Activated naive CD8-positive, alpha-beta T cell (primary cell): ENCODE data around the gene ATF6.

Source experiments
- H3K27ac Mint-ChIP-seq: one replicate; pipeline ENCODE4 v1.8.0; 2021; ENCODE audit warnings: mixed read lengths
- H3K27me3 Mint-ChIP-seq: one replicate; pipeline ENCODE4 v1.8.0; 2021; ENCODE audit warnings: mixed read lengths
- H3K36me3 Mint-ChIP-seq: one replicate; pipeline ENCODE4 v1.8.0; 2021; ENCODE audit warnings: mixed read lengths
- H3K4me1 Mint-ChIP-seq: one replicate; pipeline ENCODE4 v1.8.0; 2021; ENCODE audit warnings: low read depth, mixed read lengths
- H3K4me3 Mint-ChIP-seq: one replicate; pipeline ENCODE4 v1.8.0; 2021; ENCODE audit warnings: mild to moderate bottlenecking, mixed read lengths
- H3K9me3 Mint-ChIP-seq: one replicate; pipeline ENCODE4 v1.8.0; 2021; ENCODE audit warnings: low read depth, mixed read lengths

ATF6 gene

DNA sequence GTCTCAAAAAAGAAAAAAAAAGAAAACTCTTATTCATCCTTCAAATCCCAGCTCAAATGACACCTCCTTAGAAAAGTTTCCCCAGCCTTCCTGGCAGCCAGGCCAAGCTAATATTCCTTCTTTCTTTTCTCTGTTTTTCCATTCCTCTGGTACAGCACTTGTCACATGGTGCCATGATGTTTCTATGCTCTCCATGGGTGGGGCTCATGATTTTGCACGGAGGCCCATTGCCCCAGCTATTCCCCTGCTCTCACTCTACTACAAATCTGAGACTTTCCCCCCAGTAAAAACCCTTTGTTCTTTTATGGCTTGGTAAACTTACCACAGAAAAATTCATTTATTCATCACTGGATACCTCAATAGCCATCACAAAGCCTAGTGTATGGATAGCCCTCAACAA lies 231.0 kb downstream of the ATF6 start:
- no peak overlapping the region for H3K27ac Mint-ChIP-seq
- no peaks in the 10 kb centered on the region for H3K9me3 Mint-ChIP-seq
- H3K36me3 Mint-ChIP-seq: peaks cover 7% of the 10 kb centered on the region
- no peaks in the 10 kb centered on the region for H3K27me3 Mint-ChIP-seq
- no peaks in the 10 kb centered on the region for H3K4me1 Mint-ChIP-seq
- no peak overlapping the region for H3K4me3 Mint-ChIP-seq

DNA sequence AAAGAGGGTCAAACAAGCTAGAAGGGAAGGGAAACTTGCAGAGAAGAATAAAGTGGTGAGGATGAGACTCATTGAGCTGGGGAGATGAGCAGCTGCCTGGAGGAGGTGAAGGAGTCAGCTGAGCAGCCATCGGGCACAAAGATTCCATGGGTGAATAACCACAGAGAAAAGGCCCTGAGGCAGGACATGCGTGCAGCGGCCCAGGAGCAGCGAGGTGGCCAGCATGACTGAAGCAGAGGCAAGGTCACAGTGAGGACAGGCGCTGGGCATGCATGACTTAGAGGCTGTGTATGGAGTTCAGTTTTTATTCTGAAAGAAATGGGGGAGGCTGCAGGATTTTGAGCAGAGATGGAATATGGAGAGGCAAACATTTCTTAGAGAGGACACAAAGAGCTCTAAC lies 232.7 kb downstream of the ATF6 start:
- H3K4me1 Mint-ChIP-seq: no peaks in the 10 kb centered on the region
- H3K27me3 Mint-ChIP-seq: no peaks in the 10 kb centered on the region
- H3K4me3 Mint-ChIP-seq: no peak overlapping the region
- H3K27ac Mint-ChIP-seq: no peak overlapping the region
- H3K36me3 Mint-ChIP-seq: peaks cover 3% of the 10 kb centered on the region
- H3K9me3 Mint-ChIP-seq: no peaks in the 10 kb centered on the region

DNA sequence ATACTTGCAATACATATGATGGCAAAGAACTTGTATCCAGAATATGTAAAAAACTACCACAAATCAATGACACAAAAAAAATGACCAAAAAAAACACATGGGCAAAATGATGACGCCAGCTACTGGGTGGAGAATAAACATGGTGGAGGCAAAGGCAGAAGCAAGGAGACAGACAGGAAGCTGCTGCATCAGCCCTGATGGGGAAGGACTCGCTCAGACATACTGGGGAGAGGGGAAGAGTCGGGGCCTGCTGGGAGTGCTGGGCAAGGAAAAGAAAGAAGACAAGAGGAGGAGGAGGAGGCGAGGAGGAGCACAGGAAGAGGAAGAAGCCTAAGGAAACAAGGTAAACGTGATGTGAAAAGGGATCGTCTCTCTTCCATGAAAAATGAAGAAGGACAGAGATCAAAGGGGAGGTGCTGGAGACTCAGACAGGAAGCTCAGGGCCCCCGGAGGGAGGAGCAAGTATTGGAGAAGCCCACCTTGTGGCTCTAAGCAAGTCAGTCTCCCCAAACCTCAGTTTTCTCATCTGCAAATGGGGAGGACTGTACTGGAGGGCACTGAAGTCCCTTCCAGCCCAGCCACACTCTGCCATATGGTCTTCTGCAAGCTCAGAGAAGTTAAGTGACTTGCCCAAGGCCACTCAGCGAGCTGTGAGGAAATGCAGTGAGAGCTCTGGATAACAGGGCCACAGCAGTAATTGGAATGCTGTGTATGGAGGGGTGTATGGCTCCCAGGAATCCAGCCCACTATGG lies 233.4 kb downstream of the ATF6 start:
- peaks cover 3% of the 10 kb centered on the region for H3K36me3 Mint-ChIP-seq
- no peak overlapping the region for H3K4me3 Mint-ChIP-seq
- H3K9me3 Mint-ChIP-seq: no peaks in the 10 kb centered on the region
- H3K4me1 Mint-ChIP-seq: no peaks in the 10 kb centered on the region
- H3K27me3 Mint-ChIP-seq: no peaks in the 10 kb centered on the region
- H3K27ac Mint-ChIP-seq: no peak overlapping the region

DNA sequence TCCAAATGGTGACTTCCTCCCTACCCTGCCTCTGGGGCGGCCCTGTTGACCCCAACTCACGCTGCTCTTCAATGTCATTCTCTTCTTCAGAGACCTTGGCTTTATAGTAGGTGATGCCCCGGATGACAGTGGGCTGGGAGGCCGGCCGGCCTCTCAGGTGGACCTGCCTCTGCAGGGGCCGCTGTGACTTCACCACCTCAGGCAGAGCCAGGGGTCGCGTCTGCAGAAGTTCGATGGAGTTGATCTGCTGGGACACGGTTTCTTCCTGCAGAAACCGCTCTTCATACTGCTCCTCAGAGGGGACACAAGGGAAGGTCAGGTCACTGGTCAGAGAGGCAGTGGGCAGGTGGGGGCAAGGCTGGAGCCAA lies 233.9 kb downstream of the ATF6 start:
- Mint-ChIP-seq H3K9me3 (no peaks in the 10 kb centered on the region), H3K4me3 (no peak overlapping the region), H3K27ac (no peak overlapping the region), H3K27me3 (no peaks in the 10 kb centered on the region), H3K4me1 (peaks cover 4% of the 10 kb centered on the region), H3K36me3 (peaks cover 3% of the 10 kb centered on the region)

DNA sequence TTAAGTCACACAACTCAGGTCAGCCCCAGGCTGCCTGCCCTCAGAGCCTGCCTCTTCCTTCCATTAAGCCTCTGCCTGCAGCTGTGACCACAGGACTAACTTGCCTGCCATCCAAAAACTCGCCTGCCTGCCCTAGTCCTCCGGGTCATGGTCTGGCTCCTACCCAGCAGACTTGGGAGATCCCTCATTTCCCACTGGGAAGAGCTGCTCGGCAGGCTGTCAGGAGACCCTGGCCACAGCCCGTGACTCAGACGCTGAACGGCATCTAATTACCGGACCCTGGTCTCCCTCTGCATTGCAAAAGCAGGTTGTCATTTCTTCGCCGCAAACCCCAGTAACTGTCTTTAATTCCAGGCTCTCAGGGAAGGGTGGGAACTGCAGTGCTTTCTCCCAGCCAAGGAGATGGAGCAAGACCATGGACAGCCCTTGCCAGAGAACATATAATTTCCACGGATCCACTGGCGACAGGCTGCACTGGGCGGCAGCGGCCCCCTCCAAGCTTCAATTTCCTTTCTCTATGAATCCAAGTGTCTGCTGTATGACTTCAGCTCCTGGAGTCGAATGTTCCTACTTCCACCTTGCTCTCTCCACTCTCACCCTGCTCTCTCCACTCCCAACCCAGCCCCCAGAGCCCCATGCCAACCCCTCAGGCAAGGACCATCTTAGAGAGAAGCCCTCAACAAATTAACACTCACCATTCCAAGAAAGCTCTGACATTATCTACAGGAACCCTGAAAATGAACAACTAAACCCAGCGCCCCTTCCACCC lies 237.1 kb downstream of the ATF6 start:
- no peaks in the 10 kb centered on the region for H3K36me3 Mint-ChIP-seq
- H3K9me3 Mint-ChIP-seq: no peaks in the 10 kb centered on the region
- H3K4me1 Mint-ChIP-seq: peaks cover 4% of the 10 kb centered on the region
- no peak overlapping the region for H3K27ac Mint-ChIP-seq
- no peak overlapping the region for H3K4me3 Mint-ChIP-seq
- no peaks in the 10 kb centered on the region for H3K27me3 Mint-ChIP-seq

DNA sequence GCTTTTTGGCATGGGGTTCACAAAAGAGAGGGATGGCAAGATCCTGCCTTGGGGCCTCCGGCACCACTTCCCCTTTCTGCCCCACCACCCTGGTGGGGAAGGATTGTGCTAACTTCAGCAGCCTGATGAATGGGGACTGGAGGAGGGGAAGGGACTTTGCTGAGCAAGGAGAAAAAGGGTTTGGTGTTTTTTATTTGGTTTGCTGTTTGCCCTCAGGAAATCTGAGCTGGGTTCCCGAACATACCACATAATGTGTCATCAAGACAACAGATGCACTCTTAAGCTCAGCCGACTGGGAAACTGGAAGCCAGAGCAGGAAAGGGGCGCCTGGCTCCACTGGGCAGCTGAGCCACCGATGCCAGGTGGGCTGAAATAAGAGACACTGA lies 237.7 kb downstream of the ATF6 start:
- no peak overlapping the region for H3K4me3 Mint-ChIP-seq
- H3K27ac Mint-ChIP-seq: no peak overlapping the region

DNA sequence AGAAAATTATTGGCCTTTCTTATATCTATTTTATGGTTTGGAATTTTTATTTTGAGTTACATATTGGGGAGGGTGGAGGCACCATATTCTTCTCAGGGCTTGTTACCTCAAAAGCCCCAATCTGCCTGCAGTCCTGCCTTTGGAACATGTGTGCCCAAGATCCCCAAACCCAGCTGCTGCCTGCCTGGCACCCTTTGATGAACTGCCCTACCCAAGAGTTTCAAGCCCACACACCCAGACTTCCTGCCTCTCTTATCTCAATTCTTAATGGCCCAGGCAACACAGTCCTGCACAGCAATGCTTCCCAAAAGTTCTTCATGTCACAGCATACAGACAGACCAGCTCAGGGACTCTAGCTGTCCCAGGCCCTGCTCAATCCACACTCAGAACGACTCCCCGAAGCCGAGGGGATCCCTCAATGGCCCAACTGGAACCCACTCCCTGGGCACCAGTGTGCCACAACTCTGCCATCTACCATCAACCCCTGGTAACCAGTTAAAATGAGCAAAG lies 238.4 kb downstream of the ATF6 start:
- H3K27me3 Mint-ChIP-seq: no peaks in the 10 kb centered on the region

More for the DNA sequence above, 237.7 kb downstream of the ATF6 start:
- no peaks in the 10 kb centered on the region for H3K27me3 Mint-ChIP-seq
- H3K9me3 Mint-ChIP-seq: no peaks in the 10 kb centered on the region
- H3K36me3 Mint-ChIP-seq: no peaks in the 10 kb centered on the region
- H3K4me1 Mint-ChIP-seq: peaks cover 4% of the 10 kb centered on the region

DNA sequence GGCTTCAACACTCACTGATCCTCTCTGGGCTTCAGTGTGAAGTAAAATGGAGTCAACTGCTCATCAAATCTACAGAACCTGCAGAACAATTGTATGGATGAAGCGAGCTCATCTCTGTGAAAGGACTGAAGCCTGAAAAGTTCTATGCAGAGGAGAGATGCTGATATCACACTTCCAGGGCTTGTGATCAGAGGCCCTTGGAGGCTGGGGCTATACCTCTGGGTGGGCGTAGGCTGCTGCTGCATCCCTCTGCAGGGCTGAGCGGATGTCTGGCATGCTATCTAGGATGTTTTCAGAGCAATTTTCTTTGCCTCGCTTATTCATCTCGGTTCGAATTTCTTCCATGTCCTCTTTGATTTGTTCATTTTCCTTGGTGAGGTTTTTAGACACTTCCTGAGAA lies 240.0 kb downstream of the ATF6 start:
- Mint-ChIP-seq H3K9me3 (no peaks in the 10 kb centered on the region), H3K27me3 (no peaks in the 10 kb centered on the region), H3K36me3 (no peaks in the 10 kb centered on the region), H3K4me1 (peaks cover 4% of the 10 kb centered on the region), H3K4me3 (no peak overlapping the region), H3K27ac (no peak overlapping the region)

More for the DNA sequence above, 238.4 kb downstream of the ATF6 start:
- H3K9me3 Mint-ChIP-seq: no peaks in the 10 kb centered on the region
- H3K27ac Mint-ChIP-seq: no peak overlapping the region
- H3K4me1 Mint-ChIP-seq: peaks cover 4% of the 10 kb centered on the region
- no peaks in the 10 kb centered on the region for H3K36me3 Mint-ChIP-seq
- H3K4me3 Mint-ChIP-seq: no peak overlapping the region

DNA sequence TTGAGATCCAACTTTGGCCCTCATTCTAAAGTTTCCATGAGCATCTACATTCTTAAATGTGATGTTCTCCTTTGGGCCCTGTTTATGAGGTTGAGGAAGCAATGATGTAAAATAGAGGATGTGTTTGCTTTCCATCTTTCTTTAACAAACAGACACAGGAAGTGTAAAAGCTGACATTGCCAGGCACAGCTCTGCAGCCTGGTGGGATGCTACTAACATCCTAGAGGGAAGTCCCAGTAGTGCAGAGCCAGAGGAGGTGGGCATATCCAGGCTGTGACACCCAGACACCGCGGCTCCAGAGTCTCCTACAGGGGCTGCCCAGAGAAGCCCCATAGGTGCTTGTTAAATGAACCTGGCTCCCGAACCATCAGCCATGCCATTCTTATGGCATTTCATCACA lies 241.3 kb downstream of the ATF6 start:
- Mint-ChIP-seq H3K9me3 (no peaks in the 10 kb centered on the region), H3K27ac (no peak overlapping the region), H3K36me3 (no peaks in the 10 kb centered on the region), H3K4me1 (peaks cover 4% of the 10 kb centered on the region), H3K4me3 (no peak overlapping the region), H3K27me3 (no peaks in the 10 kb centered on the region)

DNA sequence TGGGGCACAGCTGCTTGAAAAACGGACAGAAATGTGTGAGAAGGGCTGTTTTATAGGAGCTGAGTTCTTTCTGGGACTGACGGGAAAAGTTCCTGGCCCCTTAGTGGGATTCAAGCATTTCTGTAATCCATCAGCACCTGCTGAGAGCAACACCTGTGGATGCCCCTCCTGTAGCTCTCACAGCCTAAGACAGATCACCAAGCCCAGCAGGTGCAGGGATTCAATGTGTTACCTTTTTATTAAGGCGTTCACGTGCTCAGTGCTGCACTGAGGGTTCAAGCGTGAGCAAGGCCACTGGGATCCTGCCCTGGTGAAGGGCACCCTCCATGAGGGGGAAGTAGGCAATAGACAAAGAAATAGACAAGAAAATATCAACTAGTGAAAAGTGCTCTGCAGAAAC lies 242.7 kb downstream of the ATF6 start:
- Mint-ChIP-seq H3K4me3 (no peak overlapping the region), H3K27me3 (no peaks in the 10 kb centered on the region), H3K9me3 (no peaks in the 10 kb centered on the region), H3K4me1 (peaks cover 4% of the 10 kb centered on the region), H3K27ac (no peak overlapping the region), H3K36me3 (peaks cover 3% of the 10 kb centered on the region)

DNA sequence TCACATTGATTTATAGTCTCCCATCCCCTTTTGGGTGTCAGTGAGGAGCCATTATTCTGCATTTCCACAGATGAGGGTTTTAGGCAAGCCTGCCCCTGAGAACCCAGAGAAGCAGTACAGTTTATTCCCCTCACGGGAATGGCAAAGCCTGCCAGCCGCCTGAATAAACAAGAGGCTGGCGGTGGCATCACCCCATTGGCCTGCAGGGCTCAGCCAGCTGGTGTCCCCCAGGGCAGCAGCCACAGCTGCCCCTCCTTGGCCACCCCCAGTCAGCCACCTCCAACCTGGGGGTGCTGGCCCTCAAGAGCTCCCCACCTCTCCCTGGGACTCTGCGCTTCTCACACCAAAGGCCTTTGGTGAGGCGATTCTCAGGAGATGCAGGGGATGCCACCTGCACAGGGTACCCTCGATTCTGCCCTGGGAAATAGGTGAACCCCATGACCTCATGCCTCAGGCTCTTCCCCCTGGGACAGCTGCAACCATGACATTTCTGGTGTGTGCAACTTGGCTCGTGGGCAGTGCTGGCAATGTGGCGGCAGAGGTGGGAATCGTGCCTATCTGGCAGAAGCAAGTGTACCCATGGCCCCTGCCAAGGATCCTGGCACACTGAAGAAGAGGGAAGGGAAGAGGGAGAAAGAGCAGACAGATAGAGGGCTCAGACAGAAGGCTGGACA lies 243.5 kb downstream of the ATF6 start:
- Mint-ChIP-seq H3K9me3 (no peaks in the 10 kb centered on the region), H3K27ac (no peak overlapping the region), H3K4me1 (peaks cover 4% of the 10 kb centered on the region), H3K36me3 (peaks cover 3% of the 10 kb centered on the region), H3K27me3 (no peaks in the 10 kb centered on the region), H3K4me3 (no peak overlapping the region)

DNA sequence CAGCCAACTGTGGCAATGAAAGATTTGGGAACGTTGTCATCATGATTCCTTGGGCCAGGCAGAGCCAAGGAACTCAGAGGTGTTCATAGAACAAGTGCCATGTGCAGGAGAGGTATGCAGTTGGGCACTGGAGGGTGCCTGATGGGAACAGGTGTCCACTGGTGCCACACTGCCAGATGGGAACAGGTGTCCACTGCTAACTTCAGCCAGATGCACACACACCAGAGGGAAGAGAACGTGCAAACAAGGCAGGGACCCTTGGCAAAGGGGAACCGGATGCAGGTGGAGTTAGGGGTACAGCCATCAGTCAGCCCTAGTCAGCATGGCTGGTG lies 244.0 kb downstream of the ATF6 start:
- Mint-ChIP-seq H3K9me3 (no peaks in the 10 kb centered on the region), H3K4me3 (no peak overlapping the region), H3K27ac (no peak overlapping the region), H3K36me3 (peaks cover 3% of the 10 kb centered on the region), H3K27me3 (no peaks in the 10 kb centered on the region), H3K4me1 (no peaks in the 10 kb centered on the region)

DNA sequence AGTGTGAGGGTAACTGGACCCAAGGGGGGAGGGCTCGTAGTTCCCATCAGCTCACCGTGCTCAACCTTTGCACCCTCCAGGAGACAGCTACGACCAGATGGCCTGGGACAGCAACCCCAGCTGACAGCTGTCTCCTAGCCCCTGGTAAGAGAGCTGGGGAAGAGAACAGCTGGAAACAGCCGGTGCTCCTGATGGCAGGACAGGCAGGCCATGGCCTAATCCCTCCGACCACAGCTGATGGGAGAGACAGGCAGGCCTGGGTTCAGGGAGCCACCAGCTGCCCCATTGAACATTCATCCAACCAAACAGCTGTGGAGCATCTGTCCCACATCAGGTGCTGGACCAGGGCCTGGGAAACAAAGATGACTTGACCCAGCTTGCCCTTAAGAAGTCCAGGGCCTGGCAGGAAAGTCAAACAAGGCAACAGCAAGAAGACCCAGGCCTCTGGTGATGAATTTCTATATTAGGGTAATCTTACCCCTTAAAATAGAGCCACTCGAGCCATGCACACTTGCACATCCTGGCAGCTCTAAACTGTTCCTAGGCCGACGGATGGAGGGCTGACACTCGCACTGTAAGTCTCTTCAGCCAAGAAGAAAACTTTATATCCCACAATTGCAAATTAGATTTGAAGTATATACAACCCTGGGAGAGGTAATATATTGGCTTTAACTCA lies 245.4 kb downstream of the ATF6 start:
- H3K27me3 Mint-ChIP-seq: no peaks in the 10 kb centered on the region
- H3K27ac Mint-ChIP-seq: no peak overlapping the region
- no peaks in the 10 kb centered on the region for H3K9me3 Mint-ChIP-seq
- H3K4me1 Mint-ChIP-seq: no peaks in the 10 kb centered on the region
- H3K4me3 Mint-ChIP-seq: no peak overlapping the region
- peaks cover 3% of the 10 kb centered on the region for H3K36me3 Mint-ChIP-seq

DNA sequence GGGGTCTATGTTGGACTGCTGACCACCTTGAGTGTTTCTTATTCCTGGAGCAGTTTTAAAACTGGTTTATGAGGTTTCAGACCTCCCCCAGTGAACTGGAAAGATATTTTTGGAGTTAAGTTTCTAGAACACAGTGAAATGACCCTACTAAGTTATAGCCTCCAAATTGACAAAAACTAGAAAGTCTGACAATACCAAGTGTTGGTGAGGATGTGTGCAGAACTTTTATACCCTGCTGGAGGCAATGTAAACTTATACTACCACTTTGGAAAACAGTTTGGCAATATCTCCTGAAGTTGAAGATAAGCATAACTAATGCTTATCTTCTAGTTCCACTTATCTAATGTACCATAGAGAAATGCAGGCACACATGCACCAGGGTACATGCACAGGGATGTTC lies 247.2 kb downstream of the ATF6 start:
- Mint-ChIP-seq H3K27ac (no peak overlapping the region), H3K36me3 (peaks cover 3% of the 10 kb centered on the region), H3K4me3 (no peak overlapping the region), H3K9me3 (no peaks in the 10 kb centered on the region), H3K4me1 (no peaks in the 10 kb centered on the region), H3K27me3 (no peaks in the 10 kb centered on the region)
